Caco-2 (cell line): Measurements from ENCODE around the gene WNT16. TPM values are rescaled to one million over a fixed set of nuclear protein-coding genes. Genes with fewer than 3 reads are reported as not detected.
A peak's percentile ranks its signal among the peaks of the same experiment; 100 is the strongest.

Experiments
- Bru-seq: library from RNA; stranded (reverse); fragments of 400-500 nt; gene quantifications from one replicate; lab custom pipeline; 2021; lab: Mats Ljungman, UMichigan
- BruChase-seq, 2 experiments: library from RNA; stranded (reverse); fragments of 400-500 nt; gene quantifications; one replicate each; lab custom pipeline; 2021; lab: Mats Ljungman, UMichigan
- BruUV-seq: library from RNA; stranded (reverse); fragments of 400-500 nt; replicated peaks from 2 replicates; lab custom pipeline; 2021; lab: Mats Ljungman, UMichigan
- CTCF ChIA-PET: fragments of 300-600 bp; sonication (Branson Sonifier 250); formaldehyde crosslinking; loops from one replicate; lab custom pipeline; 2022; ENCODE audit warnings: antibody characterized with exemption; lab: Charles Lee
- POLR2A ChIA-PET: fragments of 300-600 bp; sonication (Branson Sonifier 250); formaldehyde crosslinking; loops from one replicate; lab custom pipeline; 2022; ENCODE audit warnings: antibody characterized with exemption; lab: Charles Lee
- DNase-seq, 2 experiments: peaks; one replicate each; pipeline versions ENCODE4 v3.0.0 to v3.0.0-alpha.2; 2020 to 2022
- H3K27me3 ChIP-seq: replicated peaks from 2 replicates; pipeline ENCODE4 v1.6.0; 2011; ENCODE audit warnings: low read length; ENCODE audit not compliant: control insufficient read depth, insufficient read depth
- H3K36me3 ChIP-seq: 2 replicates; pipeline ENCODE4 v1.5.1; 2011; ENCODE audit warnings: low read length; ENCODE audit not compliant: control insufficient read depth, insufficient read depth
- H3K4me1 ChIP-seq: fragments of 250-450 bp; sonication (Bioruptor Pico); 2 replicates; pipeline ENCODE4 v1.5.1; 2020; ENCODE audit warnings: mild to moderate bottlenecking
- H3K4me3 ChIP-seq: 2 replicates; pipeline ENCODE4 v1.5.1; 2011; ENCODE audit warnings: low read depth, mild to moderate bottlenecking, control low read depth, low read length
- H3K9me3 ChIP-seq: fragments of 250-450 bp; sonication (Bioruptor Pico); 2 replicates; pipeline ENCODE4 v1.5.1; 2020; ENCODE audit warnings: mild to moderate bottlenecking, moderate library complexity
- H3K27ac Mint-ChIP-seq: one replicate; pipeline ENCODE4 v1.8.0; 2022; ENCODE audit warnings: mixed read lengths; ENCODE audit not compliant: unreplicated experiment
- H3K27me3 Mint-ChIP-seq: one replicate; pipeline ENCODE4 v1.8.0; 2022; ENCODE audit warnings: mixed read lengths; ENCODE audit not compliant: insufficient read depth, unreplicated experiment
- H3K36me3 Mint-ChIP-seq: one replicate; pipeline ENCODE4 v1.8.0; 2022; ENCODE audit warnings: mild to moderate bottlenecking, mixed read lengths; ENCODE audit not compliant: insufficient read depth, unreplicated experiment
- H3K4me1 Mint-ChIP-seq: one replicate; pipeline ENCODE4 v1.8.0; 2022; ENCODE audit warnings: low read depth, mixed read lengths; ENCODE audit not compliant: unreplicated experiment
- H3K4me3 Mint-ChIP-seq: one replicate; pipeline ENCODE4 v1.8.0; 2022; ENCODE audit warnings: mild to moderate bottlenecking, moderate library complexity, mixed read lengths; ENCODE audit not compliant: unreplicated experiment
- H3K9me3 Mint-ChIP-seq: one replicate; pipeline ENCODE4 v1.8.0; 2022; ENCODE audit warnings: mixed read lengths; ENCODE audit not compliant: unreplicated experiment
- CTCF ChIP-seq, 2 experiments: fragments of 200-600 bp in 1 of 2; IDR thresholded peaks; 1 replicate in 1 of 2; 2 replicates in 1 of 2; pipeline versions ENCODE4 v1.5.1 to v1.8.0; 2011 to 2022; ENCODE audit warnings: antibody characterized with exemption in 1 of 2, control low read depth in 1 of 2, inconsistent platforms in 1 of 2, low read depth in 1 of 2, low read length in 1 of 2, mild to moderate bottlenecking in 1 of 2, moderate library complexity in 1 of 2; ENCODE audit not compliant: insufficient read depth in 1 of 2, severe bottlenecking in 1 of 2, unreplicated experiment in 1 of 2
- intact Hi-C: fragments of 100-400 bp; cut with micrococcal nuclease; formaldehyde crosslinking; loops from one replicate; pipeline ENCODE4 v1.10.0; 2022; ENCODE audit not compliant: unreplicated experiment
- long read RNA-seq: library from polyadenylated mRNA; stranded (forward); transcript quantifications from one replicate; pipeline ENCODE4 v2.0.0, GENCODE V29; 2022
- total RNA-seq: library from RNA; stranded (reverse); gene quantifications from 2 replicates; pipeline ENCODE4 v1.2.3, GENCODE V29; 2022

WNT16 gene
- not detected in 2 replicates for total RNA-seq
- not detected for Bru-seq, nascent RNA
- BruChase-seq, experiment 1, labeled RNA remaining after a 2-hour chase: not detected
- BruChase-seq, experiment 2, labeled RNA remaining after a 6-hour chase: percentile 12 among the genes with signal in this experiment
- long read RNA-seq: 0 reads

- no peak for DNase-seq
- Mint-ChIP-seq H3K4me3 (peak within 1 kb of the TSS; percentile 73), H3K4me1 (peaks cover 5% of the 10 kb centered on the region), H3K36me3 (no peaks in the 10 kb centered on the region), H3K27me3 (peaks cover 34% of the 10 kb centered on the region), H3K9me3 (no peaks in the 10 kb centered on the region), H3K27ac (no peak within 1 kb of the TSS)
- intact Hi-C loops: no loop called here
- H3K4me1 ChIP-seq: 0 out of 2 replicates have a peak, but pooled peaks cover 5% of the 10 kb centered on the region
- BruUV-seq: no TSS peak
- ChIA-PET POLR2A (no interaction called here), CTCF (interaction anchor here (1.0 kb wide), 1 partner anchor 666 kb away, joined by 3 read pairs; no protein-coding TSS in a partner anchor)
- H3K27me3 ChIP-seq: 0 out of 2 replicates have a peak, but pooled peaks cover 4% of the 10 kb centered on the region
- H3K4me3 ChIP-seq: no peak within 1 kb of the TSS
- no peaks in the 10 kb centered on the region for H3K9me3 ChIP-seq
- TF ChIP-seq CTCF (IDR thresholded peaks at IDR 0.05; ENCODE audit: insufficient read depth in 1 of 2, low read depth in 1 of 2, low read length in 1 of 2, severe bottlenecking in 1 of 2, unreplicated experiment in 1 of 2): no peak
- H3K36me3 ChIP-seq: no peaks in the 10 kb centered on the region
Observed at GRCh38 chr7:121328508-121329190, at the start of gene WNT16. Gene WNT16 (plus strand): TSS chr7:121329000. CDS start chr7:121329293, 293 bp downstream.

GRCh38 chr7:121279060-121279620 is 49.7 kb upstream of the WNT16 start:
- H3K4me1 Mint-ChIP-seq: no peaks in the 10 kb centered on the region
- H3K36me3 ChIP-seq: no peaks in the 10 kb centered on the region
- H3K36me3 Mint-ChIP-seq: no peaks in the 10 kb centered on the region
- H3K9me3 ChIP-seq: 0 out of 2 replicates have a peak, but pooled peaks cover 4% of the 10 kb centered on the region
- H3K4me3 ChIP-seq: no peak overlapping the region
- POLR2A ChIA-PET: no interaction called here
- intact Hi-C loops: no loop called here
- H3K27me3 Mint-ChIP-seq: peaks cover 13% of the 10 kb centered on the region
- no peaks in the 10 kb centered on the region for H3K9me3 Mint-ChIP-seq
- H3K4me3 Mint-ChIP-seq: no peak overlapping the region
- no peaks in the 10 kb centered on the region for H3K27me3 ChIP-seq
- no peak for DNase-seq
- CTCF ChIA-PET: no interaction called here
- no TSS peak for BruUV-seq
- no peaks in the 10 kb centered on the region for H3K4me1 ChIP-seq
- no peak for TF ChIP-seq CTCF (IDR thresholded peaks at IDR 0.05; ENCODE audit: insufficient read depth in 1 of 2, low read depth in 1 of 2, low read length in 1 of 2, severe bottlenecking in 1 of 2, unreplicated experiment in 1 of 2)
- no peak overlapping the region for H3K27ac Mint-ChIP-seq

- POLR2A ChIA-PET: no interaction called here
- CTCF ChIA-PET: interaction anchor here (0.6 kb wide), 1 partner anchor 29 kb away, joined by 3 read pairs; no protein-coding TSS in a partner anchor
- BruUV-seq: no TSS peak
Observed at GRCh38 chr7:121279822-121280221, 49.0 kb upstream of the WNT16 start.

More at GRCh38 chr7:121279822-121280221, 49.0 kb upstream of the WNT16 start:
- intact Hi-C loops: no loop called here
- Mint-ChIP-seq H3K4me1 (no peaks in the 10 kb centered on the region), H3K36me3 (no peaks in the 10 kb centered on the region), H3K4me3 (no peak overlapping the region), H3K9me3 (peaks cover 1% of the 10 kb centered on the region), H3K27me3 (peaks cover 13% of the 10 kb centered on the region), H3K27ac (no peak overlapping the region)
- no peaks in the 10 kb centered on the region for H3K36me3 ChIP-seq
- H3K4me3 ChIP-seq: no peak overlapping the region
- no peaks in the 10 kb centered on the region for H3K27me3 ChIP-seq
- H3K4me1 ChIP-seq: no peaks in the 10 kb centered on the region
- no peak for TF ChIP-seq CTCF (IDR thresholded peaks at IDR 0.05; ENCODE audit: insufficient read depth in 1 of 2, low read depth in 1 of 2, low read length in 1 of 2, severe bottlenecking in 1 of 2, unreplicated experiment in 1 of 2)
- no peak for DNase-seq
- H3K9me3 ChIP-seq: peaks cover 8% of the 10 kb centered on the region; the same call in 1 of the 2 replicates
